GM12892 (cell line): ENCODE measurements around the gene PTPRS.
"Not testable (repeated sequence)": the region's sequence is repeated elsewhere in the genome, so short reads cannot be mapped to it uniquely, and the experiment has no call there.

Source experiments
- DNase-seq: peaks from one replicate; pipeline ENCODE4 v3.0.0; 2011; ENCODE audit not compliant: insufficient read length
- FAIRE-seq: peaks from 2 replicates; lab custom pipeline; 2011; peaks lifted over from hg19 to GRCh38; lab: Jason Lieb, UNC
- POLR2A ChIP-seq: IDR thresholded peaks from 2 replicates; pipeline ENCODE4 v1.6.1; 2011; ENCODE audit warnings: low read depth, low read length, control low read depth
- POLR2AphosphoS5 ChIP-seq: IDR thresholded peaks from 2 replicates; pipeline ENCODE4 v1.6.1; 2011; ENCODE audit warnings: low read depth, low read length, control low read depth
- TAF1 ChIP-seq: IDR thresholded peaks from 2 replicates; pipeline ENCODE4 v1.6.1; 2011; ENCODE audit warnings: low read depth, mild to moderate bottlenecking, control low read depth, low read length, borderline replicate concordance

PTPRS gene

DNA sequence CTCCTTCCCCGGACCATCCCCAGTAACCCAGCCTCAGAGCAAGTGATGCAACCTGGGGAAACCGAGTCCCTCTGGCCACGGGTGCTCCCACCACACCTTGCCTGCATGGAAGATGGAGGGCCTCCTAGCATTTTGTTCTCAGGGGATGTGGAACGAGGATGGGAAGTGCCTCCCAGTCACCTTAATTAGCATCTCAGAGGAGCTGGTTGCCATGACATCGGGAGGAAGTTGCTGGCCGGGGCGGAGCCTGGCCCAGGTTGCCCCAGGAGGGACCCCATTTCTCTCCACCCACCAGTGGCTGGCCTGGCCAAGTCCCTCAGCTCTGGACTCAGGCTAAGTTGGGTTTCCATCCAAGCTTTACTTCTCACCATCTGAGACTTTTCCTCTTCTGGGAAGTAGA is 24.1 kb upstream of the PTPRS start:
- FAIRE-seq: no peak

DNA sequence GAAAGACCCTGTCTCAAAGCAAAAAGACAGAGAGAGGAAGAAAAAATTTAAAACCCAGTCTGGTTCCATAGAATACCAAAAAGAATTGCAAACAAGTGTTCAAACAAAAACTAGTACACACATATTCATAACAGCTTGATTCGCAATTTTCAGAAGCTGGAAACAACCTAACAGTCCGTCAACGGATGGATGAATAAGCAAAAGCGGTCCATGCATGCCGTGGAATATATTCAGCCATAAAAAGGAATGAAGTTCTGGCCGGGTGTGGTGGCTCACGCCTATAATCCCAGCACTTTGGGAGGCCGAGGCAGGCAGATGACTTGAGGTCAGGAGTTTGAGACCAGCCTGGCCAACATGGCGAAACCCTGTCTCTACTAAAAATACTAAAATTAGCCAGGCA is 21.2 kb upstream of the PTPRS start:
- not testable (repeated sequence) for DNase-seq, FAIRE-seq

More for the DNA sequence above, 24.1 kb upstream of the PTPRS start:
- TF ChIP-seq POLR2AphosphoS5: no peak
- TF ChIP-seq TAF1: no peak
- no peak for TF ChIP-seq POLR2A
- no peak for DNase-seq

DNA sequence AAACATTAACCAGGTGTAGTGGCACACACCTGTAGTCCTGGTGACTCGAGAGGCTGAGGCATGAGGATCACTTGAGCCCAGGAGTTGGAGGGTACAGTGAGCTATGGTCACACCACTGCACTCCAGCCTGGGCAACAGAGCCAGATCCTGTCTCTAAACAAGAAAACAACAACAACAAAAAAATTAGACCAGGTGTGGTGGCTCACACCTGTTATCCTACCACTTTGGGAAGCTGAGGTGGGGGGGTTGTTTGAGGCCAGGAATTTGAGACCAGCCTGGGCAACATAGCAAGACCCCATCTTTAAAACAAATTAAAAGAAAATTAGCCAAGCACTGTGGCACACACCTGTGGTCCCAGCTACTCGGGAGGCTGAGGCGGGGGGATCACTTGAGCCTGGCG is 20.8 kb upstream of the PTPRS start:
- DNase-seq: no peak
- TF ChIP-seq POLR2A: no peak
- no peak for TF ChIP-seq POLR2AphosphoS5
- TF ChIP-seq TAF1: no peak
- no peak for FAIRE-seq

DNA sequence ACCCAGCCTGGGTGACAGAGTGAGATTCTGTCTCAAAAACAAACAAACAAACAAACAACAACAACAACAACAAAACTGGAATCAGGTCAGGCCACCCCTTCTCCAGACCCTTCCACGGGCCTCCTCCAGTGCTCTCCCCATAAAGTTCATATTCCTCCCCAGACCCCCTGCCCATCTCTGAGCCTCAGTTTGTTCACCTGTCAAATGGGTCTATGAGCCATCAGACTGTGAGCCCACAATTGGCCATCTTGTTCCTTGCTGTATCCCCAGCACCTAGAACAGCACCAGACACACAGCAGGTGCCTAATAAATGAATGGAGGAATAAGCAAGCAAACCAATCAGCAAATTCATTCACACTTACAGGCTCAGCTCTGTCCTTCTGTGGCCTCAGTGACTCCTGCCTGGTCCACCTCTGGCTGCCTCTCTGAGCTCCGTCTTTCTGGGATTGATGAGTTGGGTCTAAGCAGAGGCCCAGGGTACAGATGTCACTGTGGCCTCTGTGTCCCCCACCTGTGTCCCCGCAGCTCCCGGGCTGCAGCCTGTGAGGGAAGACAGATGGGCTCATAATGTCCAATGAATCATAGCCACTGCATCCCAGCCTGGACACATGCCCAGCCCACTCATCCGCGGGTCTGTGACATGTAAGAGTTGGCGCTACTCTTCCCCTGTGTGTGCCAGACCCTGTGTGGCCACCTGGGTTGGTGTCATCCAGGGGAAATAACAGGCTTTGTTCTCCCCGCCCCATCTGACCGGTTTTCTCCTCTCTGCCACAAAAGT is 19.6 kb upstream of the PTPRS start:
- no peak for DNase-seq
- FAIRE-seq: no peak
- TF ChIP-seq POLR2A (no peak), POLR2AphosphoS5 (no peak), TAF1 (no peak)

DNA sequence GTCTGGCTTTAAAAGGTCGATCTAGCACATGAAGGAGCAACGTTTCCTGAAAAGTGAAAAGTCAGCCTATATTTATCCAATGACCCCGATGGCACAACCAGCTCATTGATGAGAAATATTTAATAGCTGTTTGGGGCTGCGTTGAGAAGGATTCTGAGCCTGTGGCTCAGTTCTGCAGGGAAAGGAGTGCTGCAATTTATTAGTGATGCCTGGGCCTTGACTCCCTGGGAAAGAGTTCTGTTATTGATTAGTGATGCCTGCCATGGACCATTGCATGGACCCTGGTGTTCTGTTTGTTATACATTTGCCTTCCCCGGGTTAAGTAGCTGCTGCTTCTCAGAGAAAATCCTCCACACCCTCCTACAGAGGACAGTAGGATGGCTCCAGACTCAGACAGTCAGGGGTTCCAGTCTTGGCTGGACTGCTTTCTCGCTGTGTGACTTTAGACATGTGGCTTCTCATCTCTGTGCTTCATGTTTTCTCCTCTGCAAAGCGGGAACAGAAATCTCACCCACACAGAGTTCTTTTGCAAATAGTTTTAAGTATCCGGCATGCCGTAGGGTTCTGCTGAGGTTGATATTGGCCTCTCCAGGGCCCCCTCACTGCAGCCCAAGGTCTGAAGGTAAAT is 17.7 kb upstream of the PTPRS start:
- FAIRE-seq: no peak

DNA sequence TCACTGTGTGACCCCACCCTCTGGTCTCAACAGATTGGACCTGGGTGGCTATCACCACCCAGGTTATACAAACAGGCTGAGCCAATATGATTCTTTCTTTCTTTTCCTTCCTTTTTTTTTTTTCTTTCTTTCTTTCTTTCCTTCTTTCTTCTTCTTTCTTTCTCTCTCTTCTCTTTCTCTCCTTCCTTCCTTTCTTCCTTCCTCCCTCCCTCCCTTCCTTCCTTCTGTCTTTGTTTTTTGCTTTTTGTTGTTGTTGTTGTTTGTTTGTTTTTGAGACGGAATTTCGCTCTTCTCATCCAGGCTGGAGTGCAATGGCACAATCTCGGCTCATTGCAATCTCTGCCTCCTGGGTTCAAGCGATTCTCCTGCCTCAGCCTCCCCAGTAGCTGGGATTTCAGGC is 17.0 kb upstream of the PTPRS start:
- DNase-seq (no peak), FAIRE-seq (no peak)
- no peak for TF ChIP-seq TAF1
- TF ChIP-seq POLR2A: no peak
- no peak for TF ChIP-seq POLR2AphosphoS5

More for the DNA sequence above, 17.7 kb upstream of the PTPRS start:
- TF ChIP-seq POLR2A (no peak), TAF1 (no peak), POLR2AphosphoS5 (no peak)
- DNase-seq: no peak

DNA sequence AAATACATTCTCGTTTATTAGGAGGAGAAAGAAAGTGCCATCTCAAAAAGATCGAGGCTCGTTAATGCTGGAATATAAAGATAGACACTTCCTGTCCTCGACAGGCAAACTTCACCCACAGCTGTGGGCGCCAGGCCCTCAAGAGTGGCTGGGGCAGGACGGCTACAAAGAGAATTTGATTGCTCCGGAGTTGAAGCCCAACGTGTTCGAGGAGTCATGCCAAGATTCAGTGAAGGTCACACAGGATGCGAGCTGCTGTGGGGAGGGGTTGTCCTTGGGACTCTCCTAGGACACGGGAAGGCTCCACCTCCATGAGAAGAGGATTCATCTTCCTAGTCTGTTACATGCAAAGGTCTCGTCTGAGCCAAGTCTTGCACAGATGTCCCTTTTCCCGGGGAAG is 16.3 kb upstream of the PTPRS start:
- TF ChIP-seq POLR2AphosphoS5 (no peak), POLR2A (no peak), TAF1 (no peak)
- DNase-seq (no peak), FAIRE-seq (no peak)

DNA sequence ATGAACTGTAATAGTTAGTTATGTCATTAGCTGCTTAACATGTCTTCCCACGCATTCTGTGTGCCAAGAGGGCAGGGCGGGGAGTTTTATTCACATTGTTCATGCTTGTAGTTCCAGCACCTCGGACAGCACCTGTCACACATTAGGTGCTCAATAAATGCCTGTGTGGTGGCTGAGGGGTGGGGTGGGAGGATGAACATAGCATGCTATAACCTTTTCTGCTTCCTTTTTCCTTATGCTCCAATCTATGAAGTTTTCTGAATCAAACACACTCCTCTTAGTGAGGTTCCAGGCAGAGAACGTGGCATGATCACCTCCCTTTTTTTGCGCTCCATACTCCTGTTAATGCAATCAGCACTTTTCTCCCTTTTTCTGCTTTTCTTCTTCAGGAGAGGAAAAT is 15.8 kb upstream of the PTPRS start:
- TF ChIP-seq POLR2A: no peak
- no peak for TF ChIP-seq TAF1
- TF ChIP-seq POLR2AphosphoS5: no peak
- FAIRE-seq: no peak
- no peak for DNase-seq

DNA sequence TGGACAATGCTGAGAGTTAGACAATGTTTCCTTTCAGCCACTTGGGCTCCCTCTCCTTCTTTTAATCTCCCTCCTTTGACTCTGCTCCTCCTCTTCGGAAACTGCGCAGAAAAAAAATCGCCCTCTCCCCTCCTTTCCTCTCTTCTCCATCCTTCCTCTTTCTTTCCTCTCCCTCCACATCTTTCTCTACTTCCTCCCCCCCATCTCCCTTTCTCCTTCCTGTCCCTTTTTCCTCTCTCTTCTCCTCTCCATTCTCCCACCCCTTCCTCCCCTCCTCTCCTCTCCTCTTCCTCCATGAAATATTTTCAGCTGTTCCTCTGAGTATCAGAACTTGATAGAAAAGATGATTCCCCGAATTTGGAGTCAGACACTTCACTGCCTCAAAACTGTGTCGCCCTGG is 15.1 kb upstream of the PTPRS start:
- FAIRE-seq: no peak

DNA sequence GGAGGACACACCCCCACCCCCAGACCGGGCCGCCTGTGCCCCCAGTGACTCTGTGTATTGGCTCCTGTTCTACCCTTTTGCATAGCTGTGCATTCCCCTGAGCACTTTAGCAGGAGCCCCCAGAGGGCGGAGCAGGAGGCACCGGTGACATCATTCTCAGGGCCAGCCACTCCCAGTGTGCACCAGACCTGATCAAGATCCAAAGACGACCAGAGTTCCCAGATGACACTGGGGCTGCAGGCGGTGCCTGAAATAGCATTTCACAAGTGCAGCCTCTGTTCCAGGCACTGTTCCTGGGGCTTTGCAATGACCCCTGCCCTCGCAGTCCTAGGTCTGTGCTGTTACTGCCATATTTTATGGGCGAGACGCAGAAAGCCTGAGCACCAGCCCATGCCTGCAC is 14.5 kb upstream of the PTPRS start:
- TF ChIP-seq TAF1 (no peak), POLR2A (no peak), POLR2AphosphoS5 (no peak)
- DNase-seq (no peak), FAIRE-seq (no peak)

More for the DNA sequence above, 15.1 kb upstream of the PTPRS start:
- TF ChIP-seq POLR2AphosphoS5 (no peak), TAF1 (no peak), POLR2A (no peak)
- DNase-seq: no peak

DNA sequence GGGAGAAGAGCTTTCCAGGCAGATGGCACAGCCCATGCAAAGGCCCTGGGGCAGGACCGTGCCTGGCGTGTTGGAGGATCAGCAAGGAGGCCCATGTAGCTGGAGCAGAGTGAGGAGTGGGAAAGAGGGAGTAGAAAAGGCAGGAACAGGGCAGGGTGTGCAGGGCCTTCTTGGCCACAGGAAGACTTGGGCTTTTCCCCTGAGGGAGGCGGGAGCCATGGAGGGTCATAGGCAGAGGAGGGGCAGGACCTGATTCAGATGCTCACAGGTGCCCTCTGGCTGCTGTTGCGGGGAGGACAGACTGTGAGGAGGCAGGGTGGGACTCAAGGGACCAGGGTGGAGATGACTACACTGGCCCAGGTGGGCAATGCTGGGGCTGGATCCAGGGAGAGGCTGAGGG is 13.8 kb upstream of the PTPRS start:
- TF ChIP-seq POLR2A (no peak), POLR2AphosphoS5 (no peak), TAF1 (no peak)
- FAIRE-seq: no peak
- no peak for DNase-seq

DNA sequence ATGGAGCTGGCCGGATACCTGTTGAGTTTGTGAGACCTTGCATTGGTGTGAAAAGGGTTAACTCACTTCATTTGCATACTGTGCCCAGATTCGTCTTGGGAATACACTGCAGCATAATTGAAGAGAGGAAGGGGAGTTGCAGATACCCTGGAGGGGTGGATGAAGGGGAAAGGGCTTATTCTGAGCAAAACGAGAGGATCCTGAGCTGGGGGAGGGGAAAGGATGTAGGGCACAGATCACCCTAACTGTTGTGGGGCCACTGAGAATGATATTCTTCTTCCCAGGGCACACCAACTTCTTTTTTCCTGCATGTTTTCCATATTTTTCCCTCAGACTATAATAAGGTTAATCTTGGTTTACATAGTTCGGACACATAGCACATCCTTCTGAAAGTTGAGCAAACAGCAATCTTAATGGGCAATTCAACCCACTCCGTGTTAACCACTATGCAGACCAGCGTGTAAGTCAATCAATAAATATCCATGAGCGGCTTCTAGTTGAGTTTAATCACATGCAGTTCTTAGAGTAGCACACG is 11.7 kb upstream of the PTPRS start:
- no peak for FAIRE-seq
- TF ChIP-seq POLR2A (no peak), POLR2AphosphoS5 (no peak), TAF1 (no peak)
- no peak for DNase-seq
